SK-N-SH (cell line): Measurements from ENCODE around the gene LECT2.

ENCODE experiments used
- EP300 ChIP-seq, 2 experiments: IDR thresholded peaks; 2 replicates each; pipeline versions ENCODE4 v1.4.0 to v1.6.1; 2012; ENCODE audit warnings: borderline replicate concordance in 1 of 2, low read depth in 1 of 2, low read length in 1 of 2
- EZH2phosphoT487 ChIP-seq: fragments of 200-600 bp; sonication (generic); IDR thresholded peaks from 2 replicates; pipeline ENCODE4 v1.6.1; 2017; ENCODE audit warnings: low read depth, mixed run types, mild to moderate bottlenecking, antibody characterized with exemption, moderate library complexity, borderline replicate concordance
- FOSL2 ChIP-seq: IDR thresholded peaks from 2 replicates; pipeline ENCODE4 v1.4.0; 2012; ENCODE audit warnings: low read depth, mild to moderate bottlenecking, moderate library complexity, borderline replicate concordance
- FOXJ3 ChIP-seq: sonication (generic); formaldehyde crosslinking; IDR thresholded peaks from 2 replicates; pipeline ENCODE4 v1.5.1; 2020; ENCODE audit warnings: mild to moderate bottlenecking, missing genetic modification reagents
- SIN3A ChIP-seq: IDR thresholded peaks from 2 replicates; pipeline ENCODE4 v1.6.1; 2012; ENCODE audit warnings: low read depth, mild to moderate bottlenecking, low read length, moderate library complexity, borderline replicate concordance
- TF ChIP-seq, protein P1 (sequence below): fragments of 200-600 bp; sonication (generic); IDR thresholded peaks from 2 replicates; pipeline ENCODE4 v1.6.1; 2017; ENCODE audit warnings: antibody characterized with exemption, mild to moderate bottlenecking, moderate library complexity
- TF ChIP-seq, protein P2 (sequence below): IDR thresholded peaks from 2 replicates; pipeline ENCODE4; 2012
- TF ChIP-seq, protein P3 (sequence below): IDR thresholded peaks from 2 replicates; pipeline ENCODE4 v1.4.0; 2012; ENCODE audit warnings: low read depth, borderline replicate concordance

DNA sequence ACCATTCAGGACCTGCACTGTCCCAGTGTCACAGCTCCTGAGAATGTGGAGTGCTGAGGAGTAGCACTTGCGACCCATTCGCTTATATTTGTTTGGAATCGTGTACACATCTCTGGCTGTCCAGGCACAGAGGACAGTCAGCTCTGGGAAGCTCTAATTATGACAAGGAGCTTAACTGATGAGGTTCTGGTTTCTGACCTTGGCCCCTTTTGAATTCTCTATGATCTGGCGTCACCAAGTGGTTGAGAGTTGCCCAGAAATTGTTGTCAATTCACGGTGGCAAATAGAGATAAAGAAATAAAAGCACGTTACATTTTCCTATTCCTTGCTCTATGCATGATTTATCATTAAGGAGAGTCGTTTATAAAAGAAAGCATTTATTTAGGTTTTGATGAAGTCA lies 34.9 kb upstream of the LECT2 start:
- TF ChIP-seq SIN3A (no peak), FOXJ3 (CRISPR knock-in tag) (no peak), EP300 (IDR thresholded peaks at IDR 0.05; ENCODE audit: borderline replicate concordance in 1 of 2, low read depth in 1 of 2, low read length in 1 of 2) (no peak), EZH2phosphoT487 (no peak), FOSL2 (no peak)
- TF ChIP-seq, protein P1, sequence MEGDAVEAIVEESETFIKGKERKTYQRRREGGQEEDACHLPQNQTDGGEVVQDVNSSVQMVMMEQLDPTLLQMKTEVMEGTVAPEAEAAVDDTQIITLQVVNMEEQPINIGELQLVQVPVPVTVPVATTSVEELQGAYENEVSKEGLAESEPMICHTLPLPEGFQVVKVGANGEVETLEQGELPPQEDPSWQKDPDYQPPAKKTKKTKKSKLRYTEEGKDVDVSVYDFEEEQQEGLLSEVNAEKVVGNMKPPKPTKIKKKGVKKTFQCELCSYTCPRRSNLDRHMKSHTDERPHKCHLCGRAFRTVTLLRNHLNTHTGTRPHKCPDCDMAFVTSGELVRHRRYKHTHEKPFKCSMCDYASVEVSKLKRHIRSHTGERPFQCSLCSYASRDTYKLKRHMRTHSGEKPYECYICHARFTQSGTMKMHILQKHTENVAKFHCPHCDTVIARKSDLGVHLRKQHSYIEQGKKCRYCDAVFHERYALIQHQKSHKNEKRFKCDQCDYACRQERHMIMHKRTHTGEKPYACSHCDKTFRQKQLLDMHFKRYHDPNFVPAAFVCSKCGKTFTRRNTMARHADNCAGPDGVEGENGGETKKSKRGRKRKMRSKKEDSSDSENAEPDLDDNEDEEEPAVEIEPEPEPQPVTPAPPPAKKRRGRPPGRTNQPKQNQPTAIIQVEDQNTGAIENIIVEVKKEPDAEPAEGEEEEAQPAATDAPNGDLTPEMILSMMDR = no peak
- TF ChIP-seq, protein P2, sequence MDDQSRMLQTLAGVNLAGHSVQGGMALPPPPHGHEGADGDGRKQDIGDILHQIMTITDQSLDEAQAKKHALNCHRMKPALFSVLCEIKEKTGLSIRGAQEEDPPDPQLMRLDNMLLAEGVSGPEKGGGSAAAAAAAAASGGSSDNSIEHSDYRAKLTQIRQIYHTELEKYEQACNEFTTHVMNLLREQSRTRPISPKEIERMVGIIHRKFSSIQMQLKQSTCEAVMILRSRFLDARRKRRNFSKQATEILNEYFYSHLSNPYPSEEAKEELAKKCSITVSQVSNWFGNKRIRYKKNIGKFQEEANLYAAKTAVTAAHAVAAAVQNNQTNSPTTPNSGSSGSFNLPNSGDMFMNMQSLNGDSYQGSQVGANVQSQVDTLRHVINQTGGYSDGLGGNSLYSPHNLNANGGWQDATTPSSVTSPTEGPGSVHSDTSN = no peak
- TF ChIP-seq, protein P3, sequence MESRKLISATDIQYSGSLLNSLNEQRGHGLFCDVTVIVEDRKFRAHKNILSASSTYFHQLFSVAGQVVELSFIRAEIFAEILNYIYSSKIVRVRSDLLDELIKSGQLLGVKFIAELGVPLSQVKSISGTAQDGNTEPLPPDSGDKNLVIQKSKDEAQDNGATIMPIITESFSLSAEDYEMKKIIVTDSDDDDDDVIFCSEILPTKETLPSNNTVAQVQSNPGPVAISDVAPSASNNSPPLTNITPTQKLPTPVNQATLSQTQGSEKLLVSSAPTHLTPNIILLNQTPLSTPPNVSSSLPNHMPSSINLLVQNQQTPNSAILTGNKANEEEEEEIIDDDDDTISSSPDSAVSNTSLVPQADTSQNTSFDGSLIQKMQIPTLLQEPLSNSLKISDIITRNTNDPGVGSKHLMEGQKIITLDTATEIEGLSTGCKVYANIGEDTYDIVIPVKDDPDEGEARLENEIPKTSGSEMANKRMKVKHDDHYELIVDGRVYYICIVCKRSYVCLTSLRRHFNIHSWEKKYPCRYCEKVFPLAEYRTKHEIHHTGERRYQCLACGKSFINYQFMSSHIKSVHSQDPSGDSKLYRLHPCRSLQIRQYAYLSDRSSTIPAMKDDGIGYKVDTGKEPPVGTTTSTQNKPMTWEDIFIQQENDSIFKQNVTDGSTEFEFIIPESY = no peak
